Endothelial cell of hepatic sinusoid (primary cell): Measurements from ENCODE around the gene PCDHGB5.
"Not testable (repeated sequence)": the region's sequence is repeated elsewhere in the genome, so short reads cannot be mapped to it uniquely, and the experiment has no call there.

Experiments
- in situ Hi-C: cut with HindIII; loops from 2 replicates; pipeline ENCODE4 v1.10.0; 2017; ENCODE audit warnings: low sequenced_read_pairs

Gene PCDHGB5

GRCh38 chr5:141397756-141398551, at the start of gene PCDHGB5:
Gene PCDHGB5, plus strand, starts transcription at chr5:141397947. Its CDS starts 181 bp downstream, at chr5:141398128.
- in situ Hi-C loops = not testable (repeated sequence)

GRCh38 chr5:141349917-141350619, 47.7 kb upstream of the PCDHGB5 start, which contains the start of gene PCDHGB1:
Gene PCDHGB1, plus strand, starts transcription at chr5:141350099. Its CDS starts 162 bp downstream, at chr5:141350261.
- in situ Hi-C loops = no loop called here

GRCh38 chr5:141351591-141351990, 46.2 kb upstream of the PCDHGB5 start:
- in situ Hi-C loops = no loop called here

GRCh38 chr5:141354900-141355469, 42.8 kb upstream of the PCDHGB5 start, which contains the start of gene PCDHGA4:
Gene PCDHGA4, plus strand, starts transcription at chr5:141355021. Its CDS starts 87 bp downstream, at chr5:141355108.
- in situ Hi-C loops = no loop called here

GRCh38 chr5:141355641-141356040, 42.1 kb upstream of the PCDHGB5 start:
- in situ Hi-C loops = no loop called here

GRCh38 chr5:141356133-141356532, 41.6 kb upstream of the PCDHGB5 start:
- in situ Hi-C loops = no loop called here

- in situ Hi-C loops = no loop called here
These were observed 40.8 kb upstream of the PCDHGB5 start for GRCh38 chr5:141356950-141357349.

GRCh38 chr5:141359790-141360426, 37.8 kb upstream of the PCDHGB5 start, which contains the start of gene PCDHGB2:
Gene PCDHGB2, plus strand, starts transcription at chr5:141359994. Its CDS starts 142 bp downstream, at chr5:141360136.
- in situ Hi-C loops = no loop called here

GRCh38 chr5:141360685-141361084, 37.1 kb upstream of the PCDHGB5 start:
- in situ Hi-C loops = no loop called here

GRCh38 chr5:141362719-141363118, 35.0 kb upstream of the PCDHGB5 start:
- in situ Hi-C loops = no loop called here

- in situ Hi-C loops = no loop called here
These were observed 33.6 kb upstream of the PCDHGB5 start, which contains the start of gene PCDHGA5 for GRCh38 chr5:141363952-141364660. Gene PCDHGA5, plus strand, starts transcription at chr5:141364162. Its CDS starts 169 bp downstream, at chr5:141364331.

GRCh38 chr5:141366016-141366896, 31.5 kb upstream of the PCDHGB5 start:
- in situ Hi-C loops = no loop called here

GRCh38 chr5:141369994-141370848, 27.5 kb upstream of the PCDHGB5 start, which contains the start of gene PCDHGB3:
Gene PCDHGB3, plus strand, starts transcription at chr5:141370242. Its CDS starts 153 bp downstream, at chr5:141370395.
- in situ Hi-C loops = no loop called here

GRCh38 chr5:141371572-141372475, 25.9 kb upstream of the PCDHGB5 start:
- in situ Hi-C loops = no loop called here

- in situ Hi-C loops = no loop called here
These were observed 24.0 kb upstream of the PCDHGB5 start, which contains the start of gene PCDHGA6 for GRCh38 chr5:141373673-141374317. Gene PCDHGA6, plus strand, starts transcription at chr5:141373891. Its CDS starts 193 bp downstream, at chr5:141374084.

- in situ Hi-C loops = no loop called here
These were observed 23.1 kb upstream of the PCDHGB5 start for GRCh38 chr5:141374627-141375026.
